Measurements from ENCODE around the gene UBE2S. TPM values are rescaled to one million over a fixed set of nuclear protein-coding genes. Genes with fewer than 3 reads are reported as not detected.

UBE2S gene
- total and polyA plus RNA-seq, 2 of the 8 experiments (the other 6 are each of a cell fraction or from before 2014, with no cell fraction given), result 398 to 530 TPM

GRCh38 chr19:55406826-55407549, 600 bp downstream of the UBE2S start (continued):
- TF ChIP-seq BRCA1 (IDR thresholded peaks at IDR 0.05; ENCODE audit: low read depth, low read length) (no peak), CREB1 (IDR thresholded peaks at IDR 0.05) (no peak), SP1 (IDR thresholded peaks at IDR 0.05; ENCODE audit: low read depth, low read length) (no peak)

Data from H1 (cell line).